GM23338 (cell line): Measurements from ENCODE around the gene RHOV. TPM values are rescaled to one million over a fixed set of nuclear protein-coding genes. Genes with fewer than 3 reads are reported as not detected.

Experiments used
- EZH2 ChIP-seq: fragments of 200-600 bp; sonication (generic); IDR thresholded peaks from one replicate; pipeline ENCODE4 v1.8.0; 2017; ENCODE audit warnings: antibody characterized with exemption, mild to moderate bottlenecking, low read depth; ENCODE audit not compliant: unreplicated experiment
- EZH2phosphoT487 ChIP-seq: fragments of 200-600 bp; sonication (generic); IDR thresholded peaks from one replicate; pipeline ENCODE4 v1.8.1; 2018; ENCODE audit warnings: antibody characterized with exemption; ENCODE audit not compliant: unreplicated experiment
- STAT1 ChIP-seq: IDR thresholded peaks from one replicate; pipeline ENCODE4 v1.6.1; 2016; ENCODE audit warnings: antibody characterized with exemption; ENCODE audit not compliant: unreplicated experiment
- ZNF114 ChIP-seq: fragments of 250-450 bp; sonication (Bioruptor Pico); IDR thresholded peaks from 2 replicates; pipeline ENCODE4 v1.5.0; 2020; ENCODE audit warnings: mild to moderate bottlenecking, moderate library complexity
- ZNF331 ChIP-seq: fragments of 250-450 bp; sonication (Bioruptor Pico); IDR thresholded peaks from 2 replicates; pipeline ENCODE4 v1.5.0; 2020; ENCODE audit warnings: low read depth, mild to moderate bottlenecking, moderate library complexity
- polyA plus RNA-seq: library from polyadenylated mRNA; unstranded; fragments of >200 nt; fragmentation: Nextera tagmentation; extraction: Ambion mirVana; gene quantifications from 2 replicates; pipeline ENCODE4 v1.2.1, GENCODE V29; 2016
- total RNA-seq: library from RNA; depleted of rRNA; stranded (reverse); fragments of >200 nt; shearing (Covaris generic); gene quantifications from 2 replicates; pipeline ENCODE4 v1.2.3, GENCODE V29; 2014
- TF ChIP-seq, protein P1 (sequence below): fragments of 250-450 bp; sonication (Bioruptor Pico); IDR thresholded peaks from 2 replicates; pipeline ENCODE4 v1.5.0; 2020; ENCODE audit warnings: mild to moderate bottlenecking, moderate library complexity
- TF ChIP-seq, protein P2 (sequence below), 2 experiments: fragments of 200-600 bp in 1 of 2; sonication (generic) in 1 of 2; conservative IDR thresholded peaks; 2 replicates each; pipeline versions ENCODE4 v1.5.1 to v1.6.1; 2016 to 2017; ENCODE audit warnings: antibody characterized with exemption in 2 of 2, low read depth in 2 of 2, mild to moderate bottlenecking in 2 of 2, moderate library complexity in 1 of 2

The RHOV gene
- total and polyA plus RNA-seq, 2 experiments from 2014 or later, result 4.4 to 4.7 TPM

DNA sequence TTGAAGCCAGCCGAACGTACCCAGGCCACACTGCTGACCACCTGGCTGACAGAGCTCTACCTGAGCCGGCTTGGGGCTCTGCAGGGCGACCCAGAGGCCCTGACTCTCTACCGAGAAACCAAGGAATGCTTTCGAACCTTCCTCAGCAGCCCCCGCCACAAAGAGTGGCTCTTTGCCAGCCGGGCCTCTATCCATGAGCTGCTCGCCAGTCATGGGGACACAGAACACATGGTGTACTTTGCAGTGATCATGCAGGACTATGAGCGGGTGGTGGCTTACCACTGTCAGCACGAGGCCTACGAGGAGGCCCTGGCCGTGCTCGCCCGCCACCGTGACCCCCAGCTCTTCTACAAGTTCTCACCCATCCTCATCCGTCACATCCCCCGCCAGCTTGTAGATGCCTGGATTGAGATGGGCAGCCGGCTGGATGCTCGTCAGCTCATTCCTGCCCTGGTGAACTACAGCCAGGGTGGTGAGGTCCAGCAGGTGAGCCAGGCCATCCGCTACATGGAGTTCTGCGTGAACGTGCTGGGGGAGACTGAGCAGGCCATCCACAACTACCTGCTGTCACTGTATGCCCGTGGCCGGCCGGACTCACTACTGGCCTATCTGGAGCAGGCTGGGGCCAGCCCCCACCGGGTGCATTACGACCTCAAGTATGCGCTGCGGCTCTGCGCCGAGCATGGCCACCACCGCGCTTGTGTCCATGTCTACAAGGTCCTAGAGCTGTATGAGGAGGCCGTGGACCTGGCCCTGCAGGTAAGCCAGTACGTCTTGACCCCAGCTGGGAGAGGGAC lies 26.4 kb upstream of the RHOV start (continued):
- TF ChIP-seq, protein P1, sequence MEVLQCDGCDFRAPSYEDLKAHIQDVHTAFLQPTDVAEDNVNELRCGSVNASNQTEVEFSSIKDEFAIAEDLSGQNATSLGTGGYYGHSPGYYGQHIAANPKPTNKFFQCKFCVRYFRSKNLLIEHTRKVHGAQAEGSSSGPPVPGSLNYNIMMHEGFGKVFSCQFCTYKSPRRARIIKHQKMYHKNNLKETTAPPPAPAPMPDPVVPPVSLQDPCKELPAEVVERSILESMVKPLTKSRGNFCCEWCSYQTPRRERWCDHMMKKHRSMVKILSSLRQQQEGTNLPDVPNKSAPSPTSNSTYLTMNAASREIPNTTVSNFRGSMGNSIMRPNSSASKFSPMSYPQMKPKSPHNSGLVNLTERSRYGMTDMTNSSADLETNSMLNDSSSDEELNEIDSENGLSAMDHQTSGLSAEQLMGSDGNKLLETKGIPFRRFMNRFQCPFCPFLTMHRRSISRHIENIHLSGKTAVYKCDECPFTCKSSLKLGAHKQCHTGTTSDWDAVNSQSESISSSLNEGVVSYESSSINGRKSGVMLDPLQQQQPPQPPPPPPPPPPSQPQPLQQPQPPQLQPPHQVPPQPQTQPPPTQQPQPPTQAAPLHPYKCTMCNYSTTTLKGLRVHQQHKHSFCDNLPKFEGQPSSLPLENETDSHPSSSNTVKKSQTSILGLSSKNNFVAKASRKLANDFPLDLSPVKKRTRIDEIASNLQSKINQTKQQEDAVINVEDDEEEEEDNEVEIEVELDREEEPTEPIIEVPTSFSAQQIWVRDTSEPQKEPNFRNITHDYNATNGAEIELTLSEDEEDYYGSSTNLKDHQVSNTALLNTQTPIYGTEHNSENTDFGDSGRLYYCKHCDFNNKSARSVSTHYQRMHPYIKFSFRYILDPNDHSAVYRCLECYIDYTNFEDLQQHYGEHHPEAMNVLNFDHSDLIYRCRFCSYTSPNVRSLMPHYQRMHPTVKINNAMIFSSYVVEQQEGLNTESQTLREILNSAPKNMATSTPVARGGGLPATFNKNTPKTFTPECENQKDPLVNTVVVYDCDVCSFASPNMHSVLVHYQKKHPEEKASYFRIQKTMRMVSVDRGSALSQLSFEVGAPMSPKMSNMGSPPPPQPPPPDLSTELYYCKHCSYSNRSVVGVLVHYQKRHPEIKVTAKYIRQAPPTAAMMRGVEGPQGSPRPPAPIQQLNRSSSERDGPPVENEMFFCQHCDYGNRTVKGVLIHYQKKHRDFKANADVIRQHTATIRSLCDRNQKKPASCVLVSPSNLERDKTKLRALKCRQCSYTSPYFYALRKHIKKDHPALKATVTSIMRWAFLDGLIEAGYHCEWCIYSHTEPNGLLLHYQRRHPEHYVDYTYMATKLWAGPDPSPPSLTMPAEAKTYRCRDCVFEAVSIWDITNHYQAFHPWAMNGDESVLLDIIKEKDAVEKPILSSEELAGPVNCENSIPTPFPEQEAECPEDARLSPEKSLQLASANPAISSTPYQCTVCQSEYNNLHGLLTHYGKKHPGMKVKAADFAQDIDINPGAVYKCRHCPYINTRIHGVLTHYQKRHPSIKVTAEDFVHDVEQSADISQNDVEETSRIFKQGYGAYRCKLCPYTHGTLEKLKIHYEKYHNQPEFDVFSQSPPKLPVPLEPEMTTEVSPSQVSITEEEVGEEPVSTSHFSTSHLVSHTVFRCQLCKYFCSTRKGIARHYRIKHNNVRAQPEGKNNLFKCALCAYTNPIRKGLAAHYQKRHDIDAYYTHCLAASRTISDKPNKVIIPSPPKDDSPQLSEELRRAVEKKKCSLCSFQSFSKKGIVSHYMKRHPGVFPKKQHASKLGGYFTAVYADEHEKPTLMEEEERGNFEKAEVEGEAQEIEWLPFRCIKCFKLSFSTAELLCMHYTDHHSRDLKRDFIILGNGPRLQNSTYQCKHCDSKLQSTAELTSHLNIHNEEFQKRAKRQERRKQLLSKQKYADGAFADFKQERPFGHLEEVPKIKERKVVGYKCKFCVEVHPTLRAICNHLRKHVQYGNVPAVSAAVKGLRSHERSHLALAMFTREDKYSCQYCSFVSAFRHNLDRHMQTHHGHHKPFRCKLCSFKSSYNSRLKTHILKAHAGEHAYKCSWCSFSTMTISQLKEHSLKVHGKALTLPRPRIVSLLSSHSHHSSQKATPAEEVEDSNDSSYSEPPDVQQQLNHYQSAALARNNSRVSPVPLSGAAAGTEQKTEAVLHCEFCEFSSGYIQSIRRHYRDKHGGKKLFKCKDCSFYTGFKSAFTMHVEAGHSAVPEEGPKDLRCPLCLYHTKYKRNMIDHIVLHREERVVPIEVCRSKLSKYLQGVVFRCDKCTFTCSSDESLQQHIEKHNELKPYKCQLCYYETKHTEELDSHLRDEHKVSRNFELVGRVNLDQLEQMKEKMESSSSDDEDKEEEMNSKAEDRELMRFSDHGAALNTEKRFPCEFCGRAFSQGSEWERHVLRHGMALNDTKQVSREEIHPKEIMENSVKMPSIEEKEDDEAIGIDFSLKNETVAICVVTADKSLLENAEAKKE, result no peak
- TF ChIP-seq STAT1, result no peak
- TF ChIP-seq EZH2, result no peak
- TF ChIP-seq EZH2phosphoT487, result no peak
- TF ChIP-seq, protein P2, sequence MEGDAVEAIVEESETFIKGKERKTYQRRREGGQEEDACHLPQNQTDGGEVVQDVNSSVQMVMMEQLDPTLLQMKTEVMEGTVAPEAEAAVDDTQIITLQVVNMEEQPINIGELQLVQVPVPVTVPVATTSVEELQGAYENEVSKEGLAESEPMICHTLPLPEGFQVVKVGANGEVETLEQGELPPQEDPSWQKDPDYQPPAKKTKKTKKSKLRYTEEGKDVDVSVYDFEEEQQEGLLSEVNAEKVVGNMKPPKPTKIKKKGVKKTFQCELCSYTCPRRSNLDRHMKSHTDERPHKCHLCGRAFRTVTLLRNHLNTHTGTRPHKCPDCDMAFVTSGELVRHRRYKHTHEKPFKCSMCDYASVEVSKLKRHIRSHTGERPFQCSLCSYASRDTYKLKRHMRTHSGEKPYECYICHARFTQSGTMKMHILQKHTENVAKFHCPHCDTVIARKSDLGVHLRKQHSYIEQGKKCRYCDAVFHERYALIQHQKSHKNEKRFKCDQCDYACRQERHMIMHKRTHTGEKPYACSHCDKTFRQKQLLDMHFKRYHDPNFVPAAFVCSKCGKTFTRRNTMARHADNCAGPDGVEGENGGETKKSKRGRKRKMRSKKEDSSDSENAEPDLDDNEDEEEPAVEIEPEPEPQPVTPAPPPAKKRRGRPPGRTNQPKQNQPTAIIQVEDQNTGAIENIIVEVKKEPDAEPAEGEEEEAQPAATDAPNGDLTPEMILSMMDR (conservative IDR thresholded peaks at IDR 0.05; ENCODE audit: low read depth in 2 of 2), result no peak
- no peak for TF ChIP-seq ZNF331 (CRISPR knock-in tag)
- no peak for TF ChIP-seq ZNF114 (CRISPR knock-in tag)
